Activated CD4-positive, alpha-beta T cell treated with anti-CD3 and anti-CD28 coated beads, Interleukin-2, amount 10 ng/mL, durations not matched to agents 24 days and 14 days (primary cell): Measurements from ENCODE around the gene CLDND2. TPM values are rescaled to one million over a fixed set of nuclear protein-coding genes. Genes with fewer than 3 reads are reported as not detected.
"Not testable (repeated sequence)": the region's sequence is repeated elsewhere in the genome, so short reads cannot be mapped to it uniquely, and the experiment has no call there.

Experiments
- DNase-seq: peaks from one replicate; pipeline ENCODE4 v3.0.0; 2022
- H3K27ac Mint-ChIP-seq: one replicate; pipeline ENCODE4 v1.8.0; 2022; ENCODE audit warnings: mild to moderate bottlenecking, mixed read lengths
- H3K27me3 Mint-ChIP-seq: one replicate; pipeline ENCODE4 v1.8.0; 2022; ENCODE audit warnings: mixed read lengths
- H3K36me3 Mint-ChIP-seq: one replicate; pipeline ENCODE4 v1.8.0; 2022; ENCODE audit warnings: low read depth, mild to moderate bottlenecking, mixed read lengths
- H3K4me1 Mint-ChIP-seq: one replicate; pipeline ENCODE4 v1.8.0; 2021; ENCODE audit warnings: mixed read lengths
- H3K4me3 Mint-ChIP-seq: one replicate; pipeline ENCODE4 v1.8.0; 2022; ENCODE audit warnings: mild to moderate bottlenecking, moderate library complexity, mixed read lengths
- H3K9me3 Mint-ChIP-seq: one replicate; pipeline ENCODE4 v1.8.0; 2021; ENCODE audit warnings: mixed read lengths
- intact Hi-C: fragments of 100-400 bp; cut with micrococcal nuclease; formaldehyde crosslinking; loops from one replicate; pipeline ENCODE4 v1.15.1; 2023
- total RNA-seq: library from RNA; stranded (reverse); gene quantifications from 2 replicates; pipeline ENCODE4 v1.2.3, GENCODE V29; 2022

The CLDND2 gene
- 18.7 and 19.6 TPM in 2 replicates for total RNA-seq

GRCh38 chr19:51368366-51369282 is at the start of gene CLDND2:
Gene CLDND2, minus strand, starts transcription at chr19:51369003. Its CDS starts 426 bp downstream, at chr19:51368577.
- H3K27ac Mint-ChIP-seq = peak within 1 kb of the TSS; percentile 98
- peaks cover 61% of the 10 kb centered on the region for H3K36me3 Mint-ChIP-seq

GRCh38 chr19:51417810-51418157 is 49.0 kb upstream of the CLDND2 start:
- H3K27me3 Mint-ChIP-seq = peaks cover 17% of the 10 kb centered on the region

More at GRCh38 chr19:51368366-51369282, at the start of gene CLDND2:
- Mint-ChIP-seq H3K27me3 (no peaks in the 10 kb centered on the region), H3K4me3 (peak within 1 kb of the TSS; percentile 98), H3K4me1 (peaks cover 59% of the 10 kb centered on the region), H3K9me3 (no peaks in the 10 kb centered on the region)
- intact Hi-C loops = loop anchor here (5.0 kb wide), 1 partner anchor 261 kb away; the partner anchor contains the start of gene CTU1
- peak; percentile 66 for DNase-seq

GRCh38 chr19:51417107-51417809 is 48.5 kb upstream of the CLDND2 start, which contains the start of gene SIGLEC10:
Gene SIGLEC10, minus strand, starts transcription at chr19:51417642. Its CDS starts 61 bp downstream, at chr19:51417581.
- DNase-seq = peak; percentile 70
- peaks cover 17% of the 10 kb centered on the region for H3K27me3 Mint-ChIP-seq
- peak within 1 kb of the TSS; percentile 63 for H3K4me3 Mint-ChIP-seq
- peak within 1 kb of the TSS; percentile 60 for H3K27ac Mint-ChIP-seq
- peaks cover 16% of the 10 kb centered on the region for H3K4me1 Mint-ChIP-seq
- H3K36me3 Mint-ChIP-seq = no peaks in the 10 kb centered on the region
- H3K9me3 Mint-ChIP-seq = no peaks in the 10 kb centered on the region
- intact Hi-C loops = loop anchor here (1.0 kb wide), 1 partner anchor 220 kb away; no protein-coding TSS in a partner anchor

More at GRCh38 chr19:51417810-51418157, 49.0 kb upstream of the CLDND2 start:
- no peaks in the 10 kb centered on the region for H3K36me3 Mint-ChIP-seq
- no peaks in the 10 kb centered on the region for H3K9me3 Mint-ChIP-seq
- DNase-seq = no peak
- H3K4me1 Mint-ChIP-seq = peaks cover 16% of the 10 kb centered on the region
- intact Hi-C loops = loop anchor here (1.0 kb wide), 1 partner anchor 220 kb away; no protein-coding TSS in a partner anchor
- H3K27ac Mint-ChIP-seq = peak overlapping the region; percentile 60
- H3K4me3 Mint-ChIP-seq = peak overlapping the region; percentile 63

GRCh38 chr19:51416422-51416821 is 47.6 kb upstream of the CLDND2 start:
- H3K4me1 Mint-ChIP-seq = peaks cover 12% of the 10 kb centered on the region
- H3K27ac Mint-ChIP-seq, DNase-seq, H3K4me3 Mint-ChIP-seq, intact Hi-C loops, H3K36me3 Mint-ChIP-seq, H3K9me3 Mint-ChIP-seq: not testable (repeated sequence)
- H3K27me3 Mint-ChIP-seq = peaks cover 14% of the 10 kb centered on the region

GRCh38 chr19:51415187-51415586 is 46.4 kb upstream of the CLDND2 start:
- Mint-ChIP-seq H3K27ac (no peak overlapping the region), H3K4me3 (no peak overlapping the region), H3K4me1 (peaks cover 10% of the 10 kb centered on the region), H3K27me3 (peaks cover 8% of the 10 kb centered on the region), H3K36me3 (no peaks in the 10 kb centered on the region), H3K9me3 (no peaks in the 10 kb centered on the region)
- DNase-seq = no peak
- intact Hi-C loops = no loop called here

- Mint-ChIP-seq H3K27me3 (no peaks in the 10 kb centered on the region), H3K4me3 (no peak overlapping the region), H3K9me3 (no peaks in the 10 kb centered on the region), H3K4me1 (peaks cover 7% of the 10 kb centered on the region), H3K36me3 (no peaks in the 10 kb centered on the region), H3K27ac (peak overlapping the region; percentile 56)
- no peak for DNase-seq
- intact Hi-C loops = no loop called here
Observed at GRCh38 chr19:51410950-51411748, 42.3 kb upstream of the CLDND2 start.

GRCh38 chr19:51407511-51408131 is 38.8 kb upstream of the CLDND2 start:
- Mint-ChIP-seq H3K4me1 (peaks cover 7% of the 10 kb centered on the region), H3K4me3 (no peak overlapping the region), H3K36me3 (no peaks in the 10 kb centered on the region), H3K27ac (no peak overlapping the region), H3K27me3 (no peaks in the 10 kb centered on the region), H3K9me3 (no peaks in the 10 kb centered on the region)
- DNase-seq = peak; percentile 79
- intact Hi-C loops = loop anchor here (1.0 kb wide), 1 partner anchor 68 kb away; no protein-coding TSS in a partner anchor

- DNase-seq = no peak
- no peak overlapping the region for H3K27ac Mint-ChIP-seq
- no peaks in the 10 kb centered on the region for H3K27me3 Mint-ChIP-seq
- peaks cover 2% of the 10 kb centered on the region for H3K36me3 Mint-ChIP-seq
- intact Hi-C loops = no loop called here
- H3K4me3 Mint-ChIP-seq = no peak overlapping the region
- H3K9me3 Mint-ChIP-seq = no peaks in the 10 kb centered on the region
- H3K4me1 Mint-ChIP-seq = peaks cover 11% of the 10 kb centered on the region
Observed at GRCh38 chr19:51402117-51402516, 33.3 kb upstream of the CLDND2 start.

- not testable (repeated sequence) for H3K27ac Mint-ChIP-seq, H3K36me3 Mint-ChIP-seq, H3K27me3 Mint-ChIP-seq, H3K9me3 Mint-ChIP-seq, H3K4me3 Mint-ChIP-seq, DNase-seq
- intact Hi-C loops = loop anchor here (2.0 to 10.0 kb wide), 2 partner anchors 145 to 257 kb away; partner anchors contain the start of gene SIGLECL1
- H3K4me1 Mint-ChIP-seq = peaks cover 22% of the 10 kb centered on the region
Observed at GRCh38 chr19:51399936-51400335, 31.1 kb upstream of the CLDND2 start.

- intact Hi-C loops = loop anchor here (2.0 to 10.0 kb wide), 2 partner anchors 144 to 258 kb away; partner anchors contain the start of gene SIGLECL1
- peaks cover 4% of the 10 kb centered on the region for H3K36me3 Mint-ChIP-seq
- H3K4me3 Mint-ChIP-seq = no peak overlapping the region
- no peaks in the 10 kb centered on the region for H3K27me3 Mint-ChIP-seq
- H3K27ac Mint-ChIP-seq = no peak overlapping the region
- H3K9me3 Mint-ChIP-seq = no peaks in the 10 kb centered on the region
- peaks cover 28% of the 10 kb centered on the region for H3K4me1 Mint-ChIP-seq
- DNase-seq = no peak
Observed at GRCh38 chr19:51399231-51399630, 30.4 kb upstream of the CLDND2 start.

- Mint-ChIP-seq H3K4me3 (no peak overlapping the region), H3K36me3 (peaks cover 4% of the 10 kb centered on the region), H3K9me3 (no peaks in the 10 kb centered on the region), H3K4me1 (peaks cover 34% of the 10 kb centered on the region), H3K27ac (no peak overlapping the region), H3K27me3 (no peaks in the 10 kb centered on the region)
- intact Hi-C loops = loop anchor here (2.0 to 10.0 kb wide), 2 partner anchors 143 to 259 kb away; partner anchors contain the start of gene SIGLECL1
- DNase-seq = no peak
Observed at GRCh38 chr19:51398096-51398704, 29.4 kb upstream of the CLDND2 start.

- H3K36me3 Mint-ChIP-seq, H3K27me3 Mint-ChIP-seq, H3K4me3 Mint-ChIP-seq, H3K27ac Mint-ChIP-seq, H3K9me3 Mint-ChIP-seq, DNase-seq: not testable (repeated sequence)
- peaks cover 41% of the 10 kb centered on the region for H3K4me1 Mint-ChIP-seq
- intact Hi-C loops = loop anchor here (10.0 kb wide), 1 partner anchor 143 kb away; the partner anchor contains the start of gene SIGLECL1
Observed at GRCh38 chr19:51397453-51397852, 28.6 kb upstream of the CLDND2 start.
